ENCODE measurements around the gene RBM17. TPM values are rescaled to one million over a fixed set of nuclear protein-coding genes. Genes with fewer than 3 reads are reported as not detected.

Gene RBM17
- total RNA-seq, 1 experiment from 2014 or later = 65.4 TPM

- H3K27me3 ChIP-seq (ENCODE audit: control insufficient read depth, insufficient read depth, low read length) = no peaks in the 10 kb centered on the region
- no peak for ATAC-seq
- in situ Hi-C loops (cut with HindIII; ENCODE audit: low pct_unique_long_range_greater_than_20kb, low sequenced_read_pairs) = no loop called here
- peaks cover 3% of the 10 kb centered on the region for H3K36me3 ChIP-seq (ENCODE audit: control insufficient read depth, insufficient read depth, low read length)
- no peak overlapping the region for H3K4me3 ChIP-seq (ENCODE audit: low read depth in 2 of 2, low read length in 2 of 2)
- no peak for DNase-seq (ENCODE audit: low read depth, low spot score)
- POLR2A ChIA-PET = no interaction called here
- intact Hi-C loops (cut with micrococcal nuclease; ENCODE audit: unreplicated experiment) = no loop called here
- no peak overlapping the region for H3K27ac ChIP-seq (ENCODE audit: low read length)
- no peaks in the 10 kb centered on the region for H3K9me3 ChIP-seq (ENCODE audit: control insufficient read depth, insufficient read depth, low read depth, low read length)
- TF ChIP-seq POLR2AphosphoS5 (IDR thresholded peaks at IDR 0.05; ENCODE audit: low read depth, low read length) (no peak), SIN3A (IDR thresholded peaks at IDR 0.05; ENCODE audit: borderline replicate concordance, insufficient read depth, low read depth, low read length) (no peak), REST (IDR thresholded peaks at IDR 0.05; ENCODE audit: insufficient read depth in 1 of 2, low read depth in 2 of 2, low read length in 1 of 2) (no peak), TCF7L2 (IDR thresholded peaks at IDR 0.05; ENCODE audit: low read depth, low read length) (no peak)
- TF ChIP-seq, protein P1, sequence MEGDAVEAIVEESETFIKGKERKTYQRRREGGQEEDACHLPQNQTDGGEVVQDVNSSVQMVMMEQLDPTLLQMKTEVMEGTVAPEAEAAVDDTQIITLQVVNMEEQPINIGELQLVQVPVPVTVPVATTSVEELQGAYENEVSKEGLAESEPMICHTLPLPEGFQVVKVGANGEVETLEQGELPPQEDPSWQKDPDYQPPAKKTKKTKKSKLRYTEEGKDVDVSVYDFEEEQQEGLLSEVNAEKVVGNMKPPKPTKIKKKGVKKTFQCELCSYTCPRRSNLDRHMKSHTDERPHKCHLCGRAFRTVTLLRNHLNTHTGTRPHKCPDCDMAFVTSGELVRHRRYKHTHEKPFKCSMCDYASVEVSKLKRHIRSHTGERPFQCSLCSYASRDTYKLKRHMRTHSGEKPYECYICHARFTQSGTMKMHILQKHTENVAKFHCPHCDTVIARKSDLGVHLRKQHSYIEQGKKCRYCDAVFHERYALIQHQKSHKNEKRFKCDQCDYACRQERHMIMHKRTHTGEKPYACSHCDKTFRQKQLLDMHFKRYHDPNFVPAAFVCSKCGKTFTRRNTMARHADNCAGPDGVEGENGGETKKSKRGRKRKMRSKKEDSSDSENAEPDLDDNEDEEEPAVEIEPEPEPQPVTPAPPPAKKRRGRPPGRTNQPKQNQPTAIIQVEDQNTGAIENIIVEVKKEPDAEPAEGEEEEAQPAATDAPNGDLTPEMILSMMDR (IDR thresholded peaks at IDR 0.05) = no peak
- no peaks in the 10 kb centered on the region; the same call in none of the 2 replicates for H3K4me1 ChIP-seq (ENCODE audit: control insufficient read depth, insufficient read depth, low read length)
- CTCF ChIA-PET = no interaction called here
- BruUV-seq (replicated peaks) = no TSS peak
Measured at GRCh38 chr10:6119962-6120361, 31.1 kb downstream of the RBM17 start.

- intact Hi-C loops (cut with micrococcal nuclease; ENCODE audit: unreplicated experiment) = no loop called here
- H3K36me3 ChIP-seq (ENCODE audit: control insufficient read depth, insufficient read depth, low read length) = no peaks in the 10 kb centered on the region
Measured at GRCh38 chr10:6120691-6121090, 31.9 kb downstream of the RBM17 start.

More at GRCh38 chr10:6120691-6121090, 31.9 kb downstream of the RBM17 start:
- H3K4me1 ChIP-seq (ENCODE audit: control insufficient read depth, insufficient read depth, low read length) = no peaks in the 10 kb centered on the region; the same call in 1 of the 2 replicates
- no peak overlapping the region for H3K27ac ChIP-seq (ENCODE audit: low read length)
- ChIA-PET CTCF (no interaction called here), POLR2A (no interaction called here)
- ATAC-seq (no peak), DNase-seq (ENCODE audit: low read depth, low spot score) (no peak)
- in situ Hi-C loops (cut with HindIII; ENCODE audit: low pct_unique_long_range_greater_than_20kb, low sequenced_read_pairs) = no loop called here
- TF ChIP-seq TCF7L2 (IDR thresholded peaks at IDR 0.05; ENCODE audit: low read depth, low read length) (no peak), POLR2AphosphoS5 (IDR thresholded peaks at IDR 0.05; ENCODE audit: low read depth, low read length) (no peak), REST (IDR thresholded peaks at IDR 0.05; ENCODE audit: insufficient read depth in 1 of 2, low read depth in 2 of 2, low read length in 1 of 2) (no peak), SIN3A (IDR thresholded peaks at IDR 0.05; ENCODE audit: borderline replicate concordance, insufficient read depth, low read depth, low read length) (no peak)
- TF ChIP-seq, protein P1 (IDR thresholded peaks at IDR 0.05) = no peak
- no TSS peak for BruUV-seq (replicated peaks)
- H3K27me3 ChIP-seq (ENCODE audit: control insufficient read depth, insufficient read depth, low read length) = no peaks in the 10 kb centered on the region
- H3K4me3 ChIP-seq (ENCODE audit: low read depth in 2 of 2, low read length in 2 of 2) = no peak overlapping the region
- H3K9me3 ChIP-seq (ENCODE audit: control insufficient read depth, insufficient read depth, low read depth, low read length) = no peaks in the 10 kb centered on the region

Data from Panc1 (cell line).